Tibial artery (tissue), 4 donors: ENCODE measurements around the gene LAMA2.
A peak's percentile ranks its signal among the peaks of the same experiment; 100 is the strongest.

Experiments
- DNase-seq, 2 donors: peaks; one replicate each; pipeline ENCODE4 v3.0.0-alpha.2; 2019
- H3K27ac ChIP-seq, 2 donors: fragments of 200-600 bp; sonication (generic) in 1 of 2; 1 replicate in 1 of 2; 2 replicates in 1 of 2; pipeline ENCODE4 v1.5.1; 2018 to 2019; ENCODE audit warnings: mild to moderate bottlenecking in 1 of 2
- H3K27me3 ChIP-seq, 2 donors: fragments of 200-600 bp; sonication (generic) in 1 of 2; one replicate each; pipeline versions ENCODE4 v1.5.1 to v1.6.0; 2016 to 2019
- H3K36me3 ChIP-seq, 3 donors: fragments of 200-600 bp; sonication (generic) in 2 of 3; one replicate each; pipeline ENCODE4 v1.5.1; 2016 to 2019; ENCODE audit warnings: mild to moderate bottlenecking in 2 of 3
- H3K4me1 ChIP-seq, 4 donors: fragments of 200-600 bp; sonication (generic) in 2 of 4; 1 replicate in 3 of 4; 2 replicates in 1 of 4; pipeline ENCODE4 v1.5.1; 2016 to 2019
- H3K4me3 ChIP-seq, 2 donors: fragments of 200-600 bp; sonication (generic) in 1 of 2; 1 replicate in 1 of 2; 2 replicates in 1 of 2; pipeline ENCODE4 v1.5.1; 2018 to 2019; ENCODE audit warnings: mild to moderate bottlenecking in 2 of 2
- H3K9me3 ChIP-seq, 3 donors: fragments of 200-600 bp; sonication (generic) in 1 of 3; one replicate each; pipeline ENCODE4 v1.5.1; 2016 to 2019
- CTCF ChIP-seq, 2 experiments: fragments of 200-600 bp in 1 of 2; fragments of 450-650 bp in 1 of 2; IDR thresholded peaks; one replicate each; pipeline ENCODE4 v1.5.1; 2017 to 2019; ENCODE audit warnings: antibody characterized with exemption in 2 of 2, mild to moderate bottlenecking in 1 of 2, moderate library complexity in 1 of 2
- intact Hi-C: fragments of 100-400 bp; cut with DNase I; formaldehyde crosslinking; loops from one replicate; pipeline ENCODE4 v1.15.0; 2023; ENCODE audit warnings: low total_unique reads

The LAMA2 gene

GRCh38 chr6:129494586-129494985 lies 611.6 kb downstream of the LAMA2 start:
- no peak for DNase-seq
- H3K27me3 ChIP-seq = no peaks in the 10 kb centered on the region
- peaks cover 0 to 21% (median 15%) of the 10 kb centered on the region in 4 donors for H3K4me1 ChIP-seq
- no peak for TF ChIP-seq CTCF (IDR thresholded peaks at IDR 0.05)
- no peaks in the 10 kb centered on the region for H3K9me3 ChIP-seq
- intact Hi-C loops = no loop called here
- H3K27ac ChIP-seq = no peak overlapping the region
- no peak overlapping the region for H3K4me3 ChIP-seq
- H3K36me3 ChIP-seq = peaks cover 0 to 11% (median 0%) of the 10 kb centered on the region in 3 donors

- TF ChIP-seq CTCF (IDR thresholded peaks at IDR 0.05) = no peak
- Histone ChIP-seq H3K9me3 (no peaks in the 10 kb centered on the region), H3K36me3 (peaks cover 0 to 11% (median 0%) of the 10 kb centered on the region in 3 donors), H3K27me3 (no peaks in the 10 kb centered on the region), H3K27ac (no peak overlapping the region), H3K4me1 (peaks cover 0 to 14% (median 11%) of the 10 kb centered on the region in 4 donors), H3K4me3 (no peak overlapping the region)
- no peak for DNase-seq
- intact Hi-C loops = loop anchor here (5.0 kb wide), 1 partner anchor 82 kb away; no protein-coding TSS in a partner anchor
These were observed 612.7 kb downstream of the LAMA2 start for GRCh38 chr6:129495652-129496051.

GRCh38 chr6:129497481-129498441 lies 614.8 kb downstream of the LAMA2 start:
- no peaks in the 10 kb centered on the region for H3K27me3 ChIP-seq
- DNase-seq = no peak
- H3K4me3 ChIP-seq = no peak overlapping the region
- H3K4me1 ChIP-seq = peaks cover 0 to 14% (median 3%) of the 10 kb centered on the region in 4 donors
- H3K36me3 ChIP-seq = peaks cover 0 to 4% (median 0%) of the 10 kb centered on the region in 3 donors
- no peaks in the 10 kb centered on the region for H3K9me3 ChIP-seq
- H3K27ac ChIP-seq = no peak overlapping the region
- TF ChIP-seq CTCF (IDR thresholded peaks at IDR 0.05) = no peak
- intact Hi-C loops = loop anchor here (5.0 kb wide), 1 partner anchor 80 kb away; no protein-coding TSS in a partner anchor

GRCh38 chr6:129498541-129498940 lies 615.6 kb downstream of the LAMA2 start:
- intact Hi-C loops = loop anchor here (5.0 kb wide), 1 partner anchor 79 kb away; no protein-coding TSS in a partner anchor
- Histone ChIP-seq H3K4me3 (no peak overlapping the region), H3K9me3 (no peaks in the 10 kb centered on the region), H3K4me1 (peaks cover 0 to 8% (median 1%) of the 10 kb centered on the region in 4 donors), H3K27ac (no peak overlapping the region), H3K27me3 (no peaks in the 10 kb centered on the region), H3K36me3 (peaks cover 0 to 7% (median 3%) of the 10 kb centered on the region in 3 donors)
- TF ChIP-seq CTCF (IDR thresholded peaks at IDR 0.05) = no peak
- DNase-seq = no peak

- Histone ChIP-seq H3K27me3 (no peaks in the 10 kb centered on the region), H3K27ac (no peak overlapping the region), H3K9me3 (no peaks in the 10 kb centered on the region), H3K36me3 (peaks cover 0 to 9% (median 3%) of the 10 kb centered on the region in 3 donors), H3K4me1 (peaks cover 0 to 8% (median 1%) of the 10 kb centered on the region in 4 donors), H3K4me3 (no peak overlapping the region)
- TF ChIP-seq CTCF (IDR thresholded peaks at IDR 0.05) = peak; percentile 44 to 58
- peak in 1 of 2 donors; percentile 33 for DNase-seq
- intact Hi-C loops = loop anchor here (5.0 kb wide), 1 partner anchor 78 kb away; no protein-coding TSS in a partner anchor
These were observed 616.3 kb downstream of the LAMA2 start for GRCh38 chr6:129498950-129499842.
